HG03196 (cell line): ENCODE measurements around the gene ZMIZ1.

Experiments used
- ATAC-seq: cut with Tn5 transposase; IDR thresholded peaks from one replicate; pipeline ENCODE4 v1.9.1; 2021; ENCODE audit not compliant: unreplicated experiment

The ZMIZ1 gene

GRCh38 chr10:79068562-79069324 lies at the start of gene ZMIZ1:
TSS of gene ZMIZ1 (plus strand) at chr10:79068966. CDS start at chr10:79201633, 132,667 bp downstream.
- peak; percentile 43 for ATAC-seq

- ATAC-seq: no peak
These were observed 49.2 kb upstream of the ZMIZ1 start for GRCh38 chr10:79019441-79020014.

GRCh38 chr10:79020015-79020491 lies 48.7 kb upstream of the ZMIZ1 start:
- ATAC-seq: no peak

- no peak for ATAC-seq
These were observed 48.2 kb upstream of the ZMIZ1 start for GRCh38 chr10:79020605-79021004.

GRCh38 chr10:79021331-79021907 lies 47.3 kb upstream of the ZMIZ1 start:
- ATAC-seq: no peak

GRCh38 chr10:79021948-79022499 lies 46.7 kb upstream of the ZMIZ1 start:
- no peak for ATAC-seq

- ATAC-seq: no peak
These were observed 46.1 kb upstream of the ZMIZ1 start for GRCh38 chr10:79022565-79023230.

GRCh38 chr10:79023240-79024162 lies 45.3 kb upstream of the ZMIZ1 start:
- ATAC-seq: peak; percentile 58

- no peak for ATAC-seq
These were observed 44.5 kb upstream of the ZMIZ1 start for GRCh38 chr10:79024296-79024695.

GRCh38 chr10:79024720-79025198 lies 44.0 kb upstream of the ZMIZ1 start:
- ATAC-seq: no peak

- no peak for ATAC-seq
These were observed 43.5 kb upstream of the ZMIZ1 start for GRCh38 chr10:79025199-79025832.

GRCh38 chr10:79026341-79026761 lies 42.4 kb upstream of the ZMIZ1 start:
- ATAC-seq: no peak

GRCh38 chr10:79026806-79027146 lies 42.0 kb upstream of the ZMIZ1 start:
- no peak for ATAC-seq

- no peak for ATAC-seq
These were observed 41.4 kb upstream of the ZMIZ1 start for GRCh38 chr10:79027147-79028055.

- ATAC-seq: no peak
These were observed 40.7 kb upstream of the ZMIZ1 start for GRCh38 chr10:79028056-79028430.

- ATAC-seq: no peak
These were observed 40.2 kb upstream of the ZMIZ1 start for GRCh38 chr10:79028451-79029010.

- ATAC-seq: no peak
These were observed 39.0 kb upstream of the ZMIZ1 start for GRCh38 chr10:79029478-79030390.
